Endothelial cell (in vitro differentiated cells): ENCODE data around the gene OTOF. TPM values are rescaled to one million over a fixed set of nuclear protein-coding genes. Genes with fewer than 3 reads are reported as not detected.

Source experiments
- DNase-seq: peaks from one replicate; pipeline ENCODE4 v3.0.0; 2021; ENCODE audit warnings: low spot score
- H3K27ac Mint-ChIP-seq: one replicate; pipeline ENCODE4 v1.8.0; 2021; ENCODE audit warnings: mixed read lengths, inconsistent platforms; ENCODE audit not compliant: unreplicated experiment
- H3K27me3 Mint-ChIP-seq: one replicate; pipeline ENCODE4 v1.8.0; 2021; ENCODE audit warnings: mild to moderate bottlenecking, moderate library complexity, mixed read lengths, inconsistent platforms; ENCODE audit not compliant: unreplicated experiment
- H3K36me3 Mint-ChIP-seq: one replicate; pipeline ENCODE4 v1.8.0; 2021; ENCODE audit warnings: mild to moderate bottlenecking, low read depth, mixed read lengths, inconsistent platforms; ENCODE audit not compliant: unreplicated experiment
- H3K4me1 Mint-ChIP-seq: one replicate; pipeline ENCODE4 v1.8.0; 2021; ENCODE audit warnings: mild to moderate bottlenecking, mixed read lengths, inconsistent platforms; ENCODE audit not compliant: unreplicated experiment
- H3K4me3 Mint-ChIP-seq: one replicate; pipeline ENCODE4 v1.8.0; 2021; ENCODE audit warnings: mild to moderate bottlenecking, mixed read lengths, inconsistent platforms; ENCODE audit not compliant: unreplicated experiment
- H3K9me3 Mint-ChIP-seq: one replicate; pipeline ENCODE4 v1.8.0; 2021; ENCODE audit warnings: mixed read lengths, inconsistent platforms; ENCODE audit not compliant: unreplicated experiment
- CTCF ChIP-seq: fragments of 200-600 bp; sonication (generic); IDR thresholded peaks from one replicate; pipeline ENCODE4 v1.5.0; 2021; ENCODE audit warnings: antibody characterized with exemption; ENCODE audit not compliant: unreplicated experiment
- total RNA-seq: library from RNA; stranded (reverse); fragmentation: NEBNext Ultra II Directional; extraction: Animal tissue kit (Norgen Biotek cat#: 25700); gene quantifications from one replicate; pipeline ENCODE4 v1.2.1, GENCODE V29; 2021; ENCODE audit not compliant: unreplicated experiment

Gene OTOF
- total RNA-seq, 1 donor from 2014 or later: 0.13 TPM

GRCh38 chr2:26457251-26457666, 20.7 kb downstream of the OTOF start:
- Mint-ChIP-seq H3K27me3 (peaks cover 10% of the 10 kb centered on the region), H3K4me1 (peaks cover 34% of the 10 kb centered on the region), H3K27ac (no peak overlapping the region), H3K9me3 (peaks cover 6% of the 10 kb centered on the region), H3K36me3 (peaks cover 5% of the 10 kb centered on the region), H3K4me3 (no peak overlapping the region)
- TF ChIP-seq CTCF: no peak
- DNase-seq: no peak

- H3K36me3 Mint-ChIP-seq: peaks cover 5% of the 10 kb centered on the region
- H3K4me1 Mint-ChIP-seq: peaks cover 34% of the 10 kb centered on the region
- no peak overlapping the region for H3K27ac Mint-ChIP-seq
- no peak for TF ChIP-seq CTCF
- H3K4me3 Mint-ChIP-seq: no peak overlapping the region
- H3K27me3 Mint-ChIP-seq: peaks cover 10% of the 10 kb centered on the region
- H3K9me3 Mint-ChIP-seq: peaks cover 6% of the 10 kb centered on the region
- no peak for DNase-seq
Observed at GRCh38 chr2:26456440-26457250, 21.3 kb downstream of the OTOF start.

GRCh38 chr2:26455670-26456439, 22.1 kb downstream of the OTOF start:
- TF ChIP-seq CTCF: no peak
- no peak overlapping the region for H3K4me3 Mint-ChIP-seq
- H3K9me3 Mint-ChIP-seq: peaks cover 6% of the 10 kb centered on the region
- peaks cover 5% of the 10 kb centered on the region for H3K36me3 Mint-ChIP-seq
- peaks cover 12% of the 10 kb centered on the region for H3K27me3 Mint-ChIP-seq
- no peak overlapping the region for H3K27ac Mint-ChIP-seq
- DNase-seq: no peak
- peaks cover 34% of the 10 kb centered on the region for H3K4me1 Mint-ChIP-seq

- no peak overlapping the region for H3K27ac Mint-ChIP-seq
- peaks cover 5% of the 10 kb centered on the region for H3K36me3 Mint-ChIP-seq
- H3K4me1 Mint-ChIP-seq: peaks cover 34% of the 10 kb centered on the region
- H3K4me3 Mint-ChIP-seq: no peak overlapping the region
- DNase-seq: no peak
- peaks cover 13% of the 10 kb centered on the region for H3K27me3 Mint-ChIP-seq
- H3K9me3 Mint-ChIP-seq: peaks cover 6% of the 10 kb centered on the region
- no peak for TF ChIP-seq CTCF
Observed at GRCh38 chr2:26455037-26455669, 22.8 kb downstream of the OTOF start.
